K562 (cell line): Measurements from ENCODE around the gene ASGR2.

Experiments used
- CTCF ChIP-seq, 3 experiments: IDR thresholded peaks in 2 of 3; conservative IDR thresholded peaks in 1 of 3; 2 replicates each; pipeline ENCODE4 v1.5.1; 2011 to 2012; ENCODE audit warnings: low read length in 3 of 3, mild to moderate bottlenecking in 3 of 3, control low read depth in 2 of 3, improper control_type of control experiment in 1 of 3, inconsistent platforms in 1 of 3, low read depth in 1 of 3, mixed read lengths in 1 of 3, moderate library complexity in 1 of 3; ENCODE audit not compliant: insufficient read depth in 2 of 3
- GTF2A2 ChIP-seq: IDR thresholded peaks from 2 replicates; pipeline ENCODE4 v1.6.1; 2016; ENCODE audit warnings: mild to moderate bottlenecking, missing genetic modification characterization, missing compliant biosample characterization
- MAZ ChIP-seq, 2 experiments: fragments of 450-650 bp in 1 of 2; sonication (generic) in 1 of 2; formaldehyde crosslinking; IDR thresholded peaks in 1 of 2; conservative IDR thresholded peaks in 1 of 2; 2 replicates each; pipeline versions ENCODE4 v1.4.0 to v1.5.0; 2020; ENCODE audit warnings: mild to moderate bottlenecking in 1 of 2, missing genetic modification reagents in 1 of 2
- POLR2A ChIP-seq: fragments of 450-650 bp; conservative IDR thresholded peaks from 2 replicates; pipeline ENCODE4 v1.6.1; 2016
- ZNF644 ChIP-seq: fragments of 200-800 bp; sonication (Bioruptor generic); IDR thresholded peaks from 2 replicates; pipeline ENCODE4 v1.6.1; 2016; ENCODE audit warnings: low read depth, missing genetic modification characterization, missing compliant biosample characterization
- ZZZ3 ChIP-seq: fragments of 450-650 bp; IDR thresholded peaks from 2 replicates; pipeline ENCODE4 v1.6.1; 2016; ENCODE audit warnings: antibody characterized with exemption, mild to moderate bottlenecking, moderate library complexity
- TF ChIP-seq, protein P1 (sequence below), 2 experiments: fragments of 450-650 bp; formaldehyde crosslinking in 1 of 2; IDR thresholded peaks; 2 replicates each; pipeline versions ENCODE4 v1.4.0 to v1.6.1; 2014 to 2020; ENCODE audit warnings: mild to moderate bottlenecking in 2 of 2, borderline replicate concordance in 1 of 2, low read depth in 1 of 2
- TF ChIP-seq, protein P2 (sequence below): fragments of 450-650 bp; IDR thresholded peaks from 2 replicates; pipeline ENCODE4 v1.6.1; 2016; ENCODE audit warnings: low read depth, mild to moderate bottlenecking, moderate library complexity

DNA sequence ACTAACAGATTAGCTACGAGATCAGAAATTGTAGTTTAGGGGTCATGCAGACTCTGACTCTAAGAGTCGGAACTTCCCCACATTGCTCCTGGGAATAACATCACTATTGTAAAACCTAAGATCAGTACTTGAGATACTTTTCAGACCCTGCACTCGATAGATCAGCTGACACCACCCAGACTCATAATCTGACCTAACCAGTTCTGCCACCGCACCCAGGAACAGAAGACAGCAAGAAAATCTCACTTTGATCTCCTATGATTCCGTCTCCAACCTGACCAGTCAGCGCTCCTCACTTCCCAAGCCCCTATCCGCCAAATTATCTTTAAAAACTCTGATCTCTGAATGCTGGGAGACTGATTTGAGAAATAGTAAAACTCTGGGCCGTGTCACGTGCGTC lies 27.2 kb upstream of the ASGR2 start:
- no peak for TF ChIP-seq POLR2A
- TF ChIP-seq GTF2A2 (tag), result no peak
- TF ChIP-seq, protein P1, sequence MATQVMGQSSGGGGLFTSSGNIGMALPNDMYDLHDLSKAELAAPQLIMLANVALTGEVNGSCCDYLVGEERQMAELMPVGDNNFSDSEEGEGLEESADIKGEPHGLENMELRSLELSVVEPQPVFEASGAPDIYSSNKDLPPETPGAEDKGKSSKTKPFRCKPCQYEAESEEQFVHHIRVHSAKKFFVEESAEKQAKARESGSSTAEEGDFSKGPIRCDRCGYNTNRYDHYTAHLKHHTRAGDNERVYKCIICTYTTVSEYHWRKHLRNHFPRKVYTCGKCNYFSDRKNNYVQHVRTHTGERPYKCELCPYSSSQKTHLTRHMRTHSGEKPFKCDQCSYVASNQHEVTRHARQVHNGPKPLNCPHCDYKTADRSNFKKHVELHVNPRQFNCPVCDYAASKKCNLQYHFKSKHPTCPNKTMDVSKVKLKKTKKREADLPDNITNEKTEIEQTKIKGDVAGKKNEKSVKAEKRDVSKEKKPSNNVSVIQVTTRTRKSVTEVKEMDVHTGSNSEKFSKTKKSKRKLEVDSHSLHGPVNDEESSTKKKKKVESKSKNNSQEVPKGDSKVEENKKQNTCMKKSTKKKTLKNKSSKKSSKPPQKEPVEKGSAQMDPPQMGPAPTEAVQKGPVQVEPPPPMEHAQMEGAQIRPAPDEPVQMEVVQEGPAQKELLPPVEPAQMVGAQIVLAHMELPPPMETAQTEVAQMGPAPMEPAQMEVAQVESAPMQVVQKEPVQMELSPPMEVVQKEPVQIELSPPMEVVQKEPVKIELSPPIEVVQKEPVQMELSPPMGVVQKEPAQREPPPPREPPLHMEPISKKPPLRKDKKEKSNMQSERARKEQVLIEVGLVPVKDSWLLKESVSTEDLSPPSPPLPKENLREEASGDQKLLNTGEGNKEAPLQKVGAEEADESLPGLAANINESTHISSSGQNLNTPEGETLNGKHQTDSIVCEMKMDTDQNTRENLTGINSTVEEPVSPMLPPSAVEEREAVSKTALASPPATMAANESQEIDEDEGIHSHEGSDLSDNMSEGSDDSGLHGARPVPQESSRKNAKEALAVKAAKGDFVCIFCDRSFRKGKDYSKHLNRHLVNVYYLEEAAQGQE (IDR thresholded peaks at IDR 0.05; ENCODE audit: borderline replicate concordance), result no peak
- TF ChIP-seq, protein P1 (CRISPR knock-in tag; IDR thresholded peaks at IDR 0.05; ENCODE audit: low read depth), result no peak
- TF ChIP-seq ZZZ3, result no peak
- no peak for TF ChIP-seq CTCF (IDR thresholded peaks at IDR 0.05 in 2 of 3, conservative IDR thresholded peaks at IDR 0.05 in 1 of 3; ENCODE audit: insufficient read depth in 2 of 3, low read depth in 1 of 3, low read length in 3 of 3)
- no peak for TF ChIP-seq MAZ (CRISPR knock-in tag; conservative IDR thresholded peaks at IDR 0.05 in 1 of 2, IDR thresholded peaks at IDR 0.05 in 1 of 2)
- TF ChIP-seq, protein P2, sequence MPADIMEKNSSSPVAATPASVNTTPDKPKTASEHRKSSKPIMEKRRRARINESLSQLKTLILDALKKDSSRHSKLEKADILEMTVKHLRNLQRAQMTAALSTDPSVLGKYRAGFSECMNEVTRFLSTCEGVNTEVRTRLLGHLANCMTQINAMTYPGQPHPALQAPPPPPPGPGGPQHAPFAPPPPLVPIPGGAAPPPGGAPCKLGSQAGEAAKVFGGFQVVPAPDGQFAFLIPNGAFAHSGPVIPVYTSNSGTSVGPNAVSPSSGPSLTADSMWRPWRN, result no peak
- TF ChIP-seq ZNF644, result no peak
